GM21526 (cell line): ENCODE data around the gene SSBP4.

Source experiments
- ATAC-seq: cut with Tn5 transposase; IDR thresholded peaks from one replicate; pipeline ENCODE4 v1.9.1; 2021; ENCODE audit warnings: moderate library complexity; ENCODE audit not compliant: unreplicated experiment, low FRiP score

Gene SSBP4

GRCh38 chr19:18431351-18432197 lies 12.4 kb downstream of the SSBP4 start:
- no peak for ATAC-seq

GRCh38 chr19:18432275-18433014 lies 13.2 kb downstream of the SSBP4 start:
- ATAC-seq = no peak

- no peak for ATAC-seq
These were observed 14.0 kb downstream of the SSBP4 start for GRCh38 chr19:18433015-18433691.

GRCh38 chr19:18433735-18434398 lies 14.7 kb downstream of the SSBP4 start:
- no peak for ATAC-seq

- no peak for ATAC-seq
These were observed 15.4 kb downstream of the SSBP4 start for GRCh38 chr19:18434411-18435175.

- no peak for ATAC-seq
These were observed 16.1 kb downstream of the SSBP4 start for GRCh38 chr19:18435178-18435841.

- ATAC-seq = no peak
These were observed 16.9 kb downstream of the SSBP4 start for GRCh38 chr19:18435842-18436670.

GRCh38 chr19:18436671-18437490 lies 17.7 kb downstream of the SSBP4 start:
- ATAC-seq = peak; percentile 38

- ATAC-seq = no peak
These were observed 18.5 kb downstream of the SSBP4 start, which contains the start of gene ISYNA1 for GRCh38 chr19:18437491-18438330. Gene ISYNA1, minus strand, starts transcription at chr19:18438133. Its CDS starts 154 bp downstream, at chr19:18437979.

- ATAC-seq = no peak
These were observed 19.3 kb downstream of the SSBP4 start for GRCh38 chr19:18438331-18439024.

GRCh38 chr19:18439025-18439909 lies 20.1 kb downstream of the SSBP4 start:
- no peak for ATAC-seq

GRCh38 chr19:18439910-18440237 lies 20.7 kb downstream of the SSBP4 start:
- no peak for ATAC-seq

GRCh38 chr19:18440415-18440877 lies 21.2 kb downstream of the SSBP4 start:
- ATAC-seq = no peak

- ATAC-seq = no peak
These were observed 22.0 kb downstream of the SSBP4 start for GRCh38 chr19:18440936-18441803.
